HL-60 (cell line): Measurements from ENCODE around the gene NUP62.

Experiments used
- GABPA ChIP-seq: IDR thresholded peaks from 2 replicates; pipeline ENCODE4 v1.6.1; 2012; ENCODE audit warnings: low read depth
- POLR2AphosphoS5 ChIP-seq: IDR thresholded peaks from 2 replicates; pipeline ENCODE4 v1.6.1; 2012; ENCODE audit warnings: low read depth
- SPI1 ChIP-seq: IDR thresholded peaks from 2 replicates; pipeline ENCODE4 v1.6.1; 2012; ENCODE audit warnings: low read depth, mild to moderate bottlenecking, borderline replicate concordance
- TF ChIP-seq, protein P1 (sequence below): IDR thresholded peaks from one replicate; pipeline ENCODE4 v1.5.1; 2011; ENCODE audit warnings: low read length, control low read depth, inconsistent platforms; ENCODE audit not compliant: insufficient read depth
- TF ChIP-seq, protein P2 (sequence below): IDR thresholded peaks from 2 replicates; pipeline ENCODE4 v1.6.1; 2012; ENCODE audit warnings: low read depth; ENCODE audit not compliant: insufficient replicate concordance

DNA sequence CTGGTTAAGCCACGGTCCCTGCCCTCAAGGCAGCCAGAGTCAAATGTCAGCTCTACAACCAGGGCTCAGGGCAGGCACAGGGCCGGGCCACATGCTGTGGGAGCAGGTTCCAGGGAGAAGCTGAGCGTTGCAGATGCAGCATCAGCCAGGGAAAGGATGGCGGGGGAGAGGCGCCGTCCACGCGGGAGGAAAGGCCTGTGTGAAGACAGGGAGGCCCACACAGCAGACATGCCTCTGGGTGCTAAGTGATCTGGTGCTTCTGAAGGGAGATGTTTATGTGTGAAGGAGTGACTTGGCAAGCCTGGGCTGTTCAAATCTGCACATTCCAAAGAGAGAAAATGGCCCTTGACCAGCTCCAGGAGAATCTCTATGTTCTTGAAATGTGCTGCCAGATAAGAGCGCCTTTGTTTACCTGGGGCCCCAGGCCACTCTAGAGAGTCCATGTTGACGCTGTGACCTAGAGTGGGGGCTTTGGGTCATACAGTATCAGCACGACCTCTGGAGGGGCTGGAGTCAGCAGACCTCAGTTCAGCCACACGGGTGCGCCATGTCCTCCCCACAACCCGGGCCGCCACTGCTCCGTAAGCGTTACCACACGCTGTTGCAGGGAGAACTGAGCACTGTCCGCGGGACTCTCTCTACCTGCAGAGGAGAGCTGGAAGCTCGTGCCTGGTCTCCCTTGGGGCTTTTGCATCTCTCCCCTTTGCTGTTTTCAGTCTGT is 16.2 kb downstream of the NUP62 start:
- TF ChIP-seq, protein P1, sequence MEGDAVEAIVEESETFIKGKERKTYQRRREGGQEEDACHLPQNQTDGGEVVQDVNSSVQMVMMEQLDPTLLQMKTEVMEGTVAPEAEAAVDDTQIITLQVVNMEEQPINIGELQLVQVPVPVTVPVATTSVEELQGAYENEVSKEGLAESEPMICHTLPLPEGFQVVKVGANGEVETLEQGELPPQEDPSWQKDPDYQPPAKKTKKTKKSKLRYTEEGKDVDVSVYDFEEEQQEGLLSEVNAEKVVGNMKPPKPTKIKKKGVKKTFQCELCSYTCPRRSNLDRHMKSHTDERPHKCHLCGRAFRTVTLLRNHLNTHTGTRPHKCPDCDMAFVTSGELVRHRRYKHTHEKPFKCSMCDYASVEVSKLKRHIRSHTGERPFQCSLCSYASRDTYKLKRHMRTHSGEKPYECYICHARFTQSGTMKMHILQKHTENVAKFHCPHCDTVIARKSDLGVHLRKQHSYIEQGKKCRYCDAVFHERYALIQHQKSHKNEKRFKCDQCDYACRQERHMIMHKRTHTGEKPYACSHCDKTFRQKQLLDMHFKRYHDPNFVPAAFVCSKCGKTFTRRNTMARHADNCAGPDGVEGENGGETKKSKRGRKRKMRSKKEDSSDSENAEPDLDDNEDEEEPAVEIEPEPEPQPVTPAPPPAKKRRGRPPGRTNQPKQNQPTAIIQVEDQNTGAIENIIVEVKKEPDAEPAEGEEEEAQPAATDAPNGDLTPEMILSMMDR, result no peak
- no peak for TF ChIP-seq POLR2AphosphoS5
- TF ChIP-seq, protein P2, sequence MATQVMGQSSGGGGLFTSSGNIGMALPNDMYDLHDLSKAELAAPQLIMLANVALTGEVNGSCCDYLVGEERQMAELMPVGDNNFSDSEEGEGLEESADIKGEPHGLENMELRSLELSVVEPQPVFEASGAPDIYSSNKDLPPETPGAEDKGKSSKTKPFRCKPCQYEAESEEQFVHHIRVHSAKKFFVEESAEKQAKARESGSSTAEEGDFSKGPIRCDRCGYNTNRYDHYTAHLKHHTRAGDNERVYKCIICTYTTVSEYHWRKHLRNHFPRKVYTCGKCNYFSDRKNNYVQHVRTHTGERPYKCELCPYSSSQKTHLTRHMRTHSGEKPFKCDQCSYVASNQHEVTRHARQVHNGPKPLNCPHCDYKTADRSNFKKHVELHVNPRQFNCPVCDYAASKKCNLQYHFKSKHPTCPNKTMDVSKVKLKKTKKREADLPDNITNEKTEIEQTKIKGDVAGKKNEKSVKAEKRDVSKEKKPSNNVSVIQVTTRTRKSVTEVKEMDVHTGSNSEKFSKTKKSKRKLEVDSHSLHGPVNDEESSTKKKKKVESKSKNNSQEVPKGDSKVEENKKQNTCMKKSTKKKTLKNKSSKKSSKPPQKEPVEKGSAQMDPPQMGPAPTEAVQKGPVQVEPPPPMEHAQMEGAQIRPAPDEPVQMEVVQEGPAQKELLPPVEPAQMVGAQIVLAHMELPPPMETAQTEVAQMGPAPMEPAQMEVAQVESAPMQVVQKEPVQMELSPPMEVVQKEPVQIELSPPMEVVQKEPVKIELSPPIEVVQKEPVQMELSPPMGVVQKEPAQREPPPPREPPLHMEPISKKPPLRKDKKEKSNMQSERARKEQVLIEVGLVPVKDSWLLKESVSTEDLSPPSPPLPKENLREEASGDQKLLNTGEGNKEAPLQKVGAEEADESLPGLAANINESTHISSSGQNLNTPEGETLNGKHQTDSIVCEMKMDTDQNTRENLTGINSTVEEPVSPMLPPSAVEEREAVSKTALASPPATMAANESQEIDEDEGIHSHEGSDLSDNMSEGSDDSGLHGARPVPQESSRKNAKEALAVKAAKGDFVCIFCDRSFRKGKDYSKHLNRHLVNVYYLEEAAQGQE, result no peak
- no peak for TF ChIP-seq SPI1
- TF ChIP-seq GABPA, result no peak
